ENCODE data around the gene PRR20A.
"Not testable (repeated sequence)": the region's sequence is repeated elsewhere in the genome, so short reads cannot be mapped to it uniquely, and the experiment has no call there.

PRR20A gene

GRCh38 chr13:57140235-57140968 is at the start of gene PRR20A:
TSS of gene PRR20A (plus strand) at chr13:57140918. CDS start at chr13:57141305, 387 bp downstream.
- DNase-seq: not testable (repeated sequence)

- no peak for DNase-seq
Measured at GRCh38 chr13:57114945-57115344, 25.8 kb upstream of the PRR20A start.

- peak; percentile 20 to 71 for DNase-seq
Measured at GRCh38 chr13:57123681-57124080, 17.0 kb upstream of the PRR20A start.

- DNase-seq: no peak
Measured at GRCh38 chr13:57128909-57129308, 11.8 kb upstream of the PRR20A start.

GRCh38 chr13:57136093-57136492 is 4.6 kb upstream of the PRR20A start:
- DNase-seq: no peak

GRCh38 chr13:57137585-57137984 is 3.1 kb upstream of the PRR20A start:
- DNase-seq: no peak

- DNase-seq: no peak
Measured at GRCh38 chr13:57138988-57139387, 1.7 kb upstream of the PRR20A start.

- not testable (repeated sequence) for DNase-seq
Measured at GRCh38 chr13:57139781-57140180, 937 bp upstream of the PRR20A start.

- not testable (repeated sequence) for DNase-seq
Measured at GRCh38 chr13:57147188-57147587, 6.5 kb downstream of the PRR20A start, which contains the start of gene PRR20B. TSS of gene PRR20B (plus strand) at chr13:57147488. CDS start at chr13:57147875, 387 bp downstream.

GRCh38 chr13:57148106-57148505 is 7.4 kb downstream of the PRR20A start:
- DNase-seq: not testable (repeated sequence)

- not testable (repeated sequence) for DNase-seq
Measured at GRCh38 chr13:57153761-57154160, 13.0 kb downstream of the PRR20A start, which contains the start of gene PRR20C. TSS of gene PRR20C (plus strand) at chr13:57154061. CDS start at chr13:57154448, 387 bp downstream.

GRCh38 chr13:57160332-57160731 is 19.6 kb downstream of the PRR20A start, which contains the start of gene PRR20D:
TSS of gene PRR20D (plus strand) at chr13:57160632. CDS start at chr13:57161019, 387 bp downstream.
- DNase-seq: not testable (repeated sequence)

- not testable (repeated sequence) for DNase-seq
Measured at GRCh38 chr13:57166897-57167296, 26.2 kb downstream of the PRR20A start, which contains the start of gene PRR20E. TSS of gene PRR20E (plus strand) at chr13:57167197. CDS start at chr13:57167584, 387 bp downstream.

- no peak for DNase-seq
Measured at GRCh38 chr13:57191667-57192066, 50.9 kb downstream of the PRR20A start.

Measured in NCI-H2081 (cell line).